ENCODE data around the gene LRRC4C. TPM values are rescaled to one million over a fixed set of nuclear protein-coding genes. Genes with fewer than 3 reads are reported as not detected.

Gene LRRC4C
- total and polyA plus RNA-seq, 2 donors (not counting 3 experiments of a cell fraction or from before 2014, with no cell fraction given), result not detected

DNA sequence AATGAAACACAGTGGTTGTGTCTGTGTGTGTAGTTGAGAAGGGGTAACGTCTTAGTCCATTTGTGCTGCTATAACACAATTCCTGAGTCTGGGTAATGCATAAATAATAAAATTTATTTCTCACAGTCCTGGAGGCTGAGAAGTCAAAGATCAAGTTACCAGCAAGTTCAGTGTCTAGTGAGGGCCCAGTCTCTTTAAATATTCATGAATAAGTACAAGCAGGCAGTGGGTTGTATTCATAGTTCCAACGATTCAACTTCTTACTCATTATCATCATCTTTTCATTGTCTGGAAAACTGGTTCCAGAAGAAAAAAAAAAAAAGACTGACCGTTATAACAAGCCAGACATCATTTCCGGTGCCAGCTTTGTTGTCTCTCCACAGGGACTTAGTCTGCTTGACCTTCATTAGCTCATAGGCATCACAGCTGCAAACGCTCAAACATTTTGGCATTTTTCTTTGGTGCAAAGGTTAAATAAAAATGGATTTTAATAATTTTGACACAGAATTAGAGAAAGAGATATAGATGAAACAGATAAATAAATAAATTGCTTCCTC is 1297.5 kb downstream of the LRRC4C start:
- no peak for FAIRE-seq
- no peaks in the 10 kb centered on the region for H3K79me2 ChIP-seq (ENCODE audit: control insufficient read depth, insufficient read depth, low read length)
- dilution Hi-C loops (cut with MboI; ENCODE audit: extremely low pct_ligation_motif_present, low sequenced_read_pairs), result no loop called here
- no peaks in the 10 kb centered on the region for H3K4me1 ChIP-seq (ENCODE audit: control insufficient read depth, extremely low read depth, insufficient read depth, low read length)
- no peaks in the 10 kb centered on the region for H3K9me3 ChIP-seq (replicated peaks; ENCODE audit: control insufficient read depth, insufficient read depth, low read length)
- no peaks in the 10 kb centered on the region for H4K20me1 ChIP-seq (replicated peaks; ENCODE audit: control insufficient read depth, extremely low read depth, insufficient read depth, low read length)
- no peaks in the 10 kb centered on the region for H3K27me3 ChIP-seq (ENCODE audit: control insufficient read depth in 2 of 2, insufficient read depth in 2 of 2, low read length in 2 of 2)
- no TSS peak for BruUV-seq (replicated peaks)
- no peak overlapping the region for H3K9ac ChIP-seq (replicated peaks; ENCODE audit: extremely low read depth, insufficient read depth, low read length)
- no peaks in the 10 kb centered on the region for H3K9me1 ChIP-seq (replicated peaks; ENCODE audit: control insufficient read depth, extremely low read depth, insufficient read depth, low read length)
- H3K27ac ChIP-seq (ENCODE audit: insufficient read depth, low read depth, low read length), result no peak overlapping the region
- no peaks in the 10 kb centered on the region for H3K36me3 ChIP-seq (ENCODE audit: control insufficient read depth in 2 of 2, extremely low read depth in 1 of 2, insufficient read depth in 2 of 2, low read length in 2 of 2)
- ChIA-PET CTCF (no interaction called here), POLR2A (no interaction called here)
- H3K4me2 ChIP-seq (ENCODE audit: insufficient read depth, low read length), result no peak overlapping the region
- intact Hi-C loops (cut with micrococcal nuclease), result no loop called here
- H2AFZ ChIP-seq (ENCODE audit: low read depth, low read length), result no peak overlapping the region
- DNase-seq (ENCODE audit: low read depth, low spot score), result no peak
- no peak overlapping the region for H3K4me3 ChIP-seq (replicated peaks in 1 of 3; ENCODE audit: insufficient read depth in 1 of 3, low read depth in 1 of 3, low read length in 3 of 3)
- TF ChIP-seq CTCF (IDR thresholded peaks at IDR 0.05; ENCODE audit: extremely low read depth in 1 of 2, insufficient read depth in 1 of 2, low read depth in 1 of 2, low read length in 2 of 2) (no peak), POLR2AphosphoS5 (IDR thresholded peaks at IDR 0.05; ENCODE audit: insufficient read depth, low read depth, low read length) (no peak), EZH2 (IDR thresholded peaks at IDR 0.05; ENCODE audit: borderline replicate concordance, low read depth, low read length, severe bottlenecking) (no peak), JUN (IDR thresholded peaks at IDR 0.05; ENCODE audit: borderline replicate concordance, insufficient read depth, insufficient read length, low read depth) (no peak), POLR2A (IDR thresholded peaks at IDR 0.05; ENCODE audit: low read depth, low read length) (no peak), FOS (IDR thresholded peaks at IDR 0.05; ENCODE audit: borderline replicate concordance, insufficient read depth, low read length) (no peak), MYC (IDR thresholded peaks at IDR 0.05; ENCODE audit: low read depth, low read length) (no peak), GATA2 (IDR thresholded peaks at IDR 0.05; ENCODE audit: insufficient read depth, insufficient read length, low read depth, low read length) (no peak), MAX (IDR thresholded peaks at IDR 0.05; ENCODE audit: insufficient read depth, insufficient read length) (no peak)

All from endothelial cell of umbilical vein (primary cell).